ENCODE data around the gene YBX3.

DNA sequence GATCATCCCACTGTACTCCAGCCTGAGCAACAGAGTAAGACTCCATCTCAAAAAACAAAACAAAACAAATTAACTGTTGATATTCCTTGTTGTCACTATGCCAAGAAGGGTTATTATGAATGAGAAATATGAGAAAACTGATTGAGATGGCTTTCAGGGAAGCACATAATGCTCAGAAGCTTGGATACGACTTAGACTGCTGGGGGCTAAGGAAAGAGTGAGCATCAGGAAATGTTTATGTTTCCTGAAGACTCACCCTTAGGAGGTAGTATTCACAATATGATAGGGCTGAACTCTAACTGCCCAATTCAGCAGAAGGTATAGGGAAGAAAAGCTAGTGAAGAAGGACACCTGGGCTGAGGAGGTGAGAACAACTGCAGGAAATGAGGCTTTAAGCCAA lies 55.5 kb downstream of the YBX3 start:
- TF ChIP-seq, protein P1, sequence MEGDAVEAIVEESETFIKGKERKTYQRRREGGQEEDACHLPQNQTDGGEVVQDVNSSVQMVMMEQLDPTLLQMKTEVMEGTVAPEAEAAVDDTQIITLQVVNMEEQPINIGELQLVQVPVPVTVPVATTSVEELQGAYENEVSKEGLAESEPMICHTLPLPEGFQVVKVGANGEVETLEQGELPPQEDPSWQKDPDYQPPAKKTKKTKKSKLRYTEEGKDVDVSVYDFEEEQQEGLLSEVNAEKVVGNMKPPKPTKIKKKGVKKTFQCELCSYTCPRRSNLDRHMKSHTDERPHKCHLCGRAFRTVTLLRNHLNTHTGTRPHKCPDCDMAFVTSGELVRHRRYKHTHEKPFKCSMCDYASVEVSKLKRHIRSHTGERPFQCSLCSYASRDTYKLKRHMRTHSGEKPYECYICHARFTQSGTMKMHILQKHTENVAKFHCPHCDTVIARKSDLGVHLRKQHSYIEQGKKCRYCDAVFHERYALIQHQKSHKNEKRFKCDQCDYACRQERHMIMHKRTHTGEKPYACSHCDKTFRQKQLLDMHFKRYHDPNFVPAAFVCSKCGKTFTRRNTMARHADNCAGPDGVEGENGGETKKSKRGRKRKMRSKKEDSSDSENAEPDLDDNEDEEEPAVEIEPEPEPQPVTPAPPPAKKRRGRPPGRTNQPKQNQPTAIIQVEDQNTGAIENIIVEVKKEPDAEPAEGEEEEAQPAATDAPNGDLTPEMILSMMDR (IDR thresholded peaks at IDR 0.05): no peak
- TF ChIP-seq POLR2A (IDR thresholded peaks at IDR 0.05) (no peak), EP300 (IDR thresholded peaks at IDR 0.05) (no peak)
